Fibroblast of the aortic adventitia (primary cell): ENCODE results near the gene CALD1. TPM values are rescaled to one million over a fixed set of nuclear protein-coding genes. Genes with fewer than 3 reads are reported as not detected.
A peak's percentile ranks its signal among the peaks of the same experiment; 100 is the strongest.

Experiments
- DNase-seq: peaks from one replicate; pipeline ENCODE4 v3.0.0-alpha.2; 2010; ENCODE audit warnings: low read depth
- H3K4me3 ChIP-seq: 2 replicates; pipeline ENCODE4 v1.5.1; 2011; ENCODE audit warnings: low read depth, mild to moderate bottlenecking, control low read depth, low read length, moderate library complexity
- CTCF ChIP-seq: IDR thresholded peaks from 2 replicates; pipeline ENCODE4 v1.5.1; 2011; ENCODE audit warnings: mild to moderate bottlenecking, low read length, control low read depth, inconsistent platforms; ENCODE audit not compliant: insufficient read depth
- total RNA-seq: library from RNA; depleted of rRNA; stranded (reverse); fragments of >200 nt; gene quantifications from 2 replicates; pipeline ENCODE4 v1.2.3, GENCODE V29; 2012; ENCODE audit warnings: low replicate concordance

CALD1 gene
- total RNA-seq, 1 donor: 201 TPM

GRCh38 chr7:134870781-134871180, 91.3 kb downstream of the CALD1 start:
- DNase-seq: no peak
- H3K4me3 ChIP-seq: no peak overlapping the region
- TF ChIP-seq CTCF: no peak

GRCh38 chr7:134873253-134873652, 93.8 kb downstream of the CALD1 start:
- no peak overlapping the region for H3K4me3 ChIP-seq
- peak; percentile 60 for DNase-seq
- no peak for TF ChIP-seq CTCF

GRCh38 chr7:134874407-134874806, 95.0 kb downstream of the CALD1 start:
- TF ChIP-seq CTCF: no peak
- no peak overlapping the region for H3K4me3 ChIP-seq
- no peak for DNase-seq

- no peak for TF ChIP-seq CTCF
- DNase-seq: no peak
- H3K4me3 ChIP-seq: no peak overlapping the region
Measured at GRCh38 chr7:134875867-134876266, 96.4 kb downstream of the CALD1 start.

GRCh38 chr7:134878746-134879357, 99.4 kb downstream of the CALD1 start:
- DNase-seq: no peak
- TF ChIP-seq CTCF: no peak
- H3K4me3 ChIP-seq: no peak overlapping the region

GRCh38 chr7:134879815-134880475, 100.5 kb downstream of the CALD1 start:
- DNase-seq: no peak
- no peak overlapping the region for H3K4me3 ChIP-seq
- TF ChIP-seq CTCF: no peak
